HCT116 (cell line): ENCODE results near the gene ANKMY2.

ENCODE experiments used
- POLR2AphosphoS5 ChIP-seq: IDR thresholded peaks from 2 replicates; pipeline ENCODE4 v1.6.1; 2011; ENCODE audit warnings: mild to moderate bottlenecking, low read depth, low read length, moderate library complexity
- TF ChIP-seq, protein P1 (sequence below), 3 experiments: fragments of 200-600 bp in 1 of 3; sonication (generic) in 1 of 3; IDR thresholded peaks in 2 of 3; conservative IDR thresholded peaks in 1 of 3; 2 replicates each; pipeline ENCODE4 v1.5.1; 2012 to 2017; ENCODE audit warnings: low read depth in 2 of 3, low read length in 2 of 3, antibody characterized with exemption in 1 of 3, borderline replicate concordance in 1 of 3, control low read depth in 1 of 3, mild to moderate bottlenecking in 1 of 3, mixed read lengths in 1 of 3, mixed run types in 1 of 3, moderate library complexity in 1 of 3; ENCODE audit not compliant: insufficient read depth in 1 of 3
- TF ChIP-seq, protein P2 (sequence below): IDR thresholded peaks from 2 replicates; pipeline ENCODE4 v1.6.1; 2012; ENCODE audit warnings: low read depth
- TF ChIP-seq, protein P3 (sequence below): IDR thresholded peaks from 2 replicates; pipeline ENCODE4 v1.6.1; 2012

DNA sequence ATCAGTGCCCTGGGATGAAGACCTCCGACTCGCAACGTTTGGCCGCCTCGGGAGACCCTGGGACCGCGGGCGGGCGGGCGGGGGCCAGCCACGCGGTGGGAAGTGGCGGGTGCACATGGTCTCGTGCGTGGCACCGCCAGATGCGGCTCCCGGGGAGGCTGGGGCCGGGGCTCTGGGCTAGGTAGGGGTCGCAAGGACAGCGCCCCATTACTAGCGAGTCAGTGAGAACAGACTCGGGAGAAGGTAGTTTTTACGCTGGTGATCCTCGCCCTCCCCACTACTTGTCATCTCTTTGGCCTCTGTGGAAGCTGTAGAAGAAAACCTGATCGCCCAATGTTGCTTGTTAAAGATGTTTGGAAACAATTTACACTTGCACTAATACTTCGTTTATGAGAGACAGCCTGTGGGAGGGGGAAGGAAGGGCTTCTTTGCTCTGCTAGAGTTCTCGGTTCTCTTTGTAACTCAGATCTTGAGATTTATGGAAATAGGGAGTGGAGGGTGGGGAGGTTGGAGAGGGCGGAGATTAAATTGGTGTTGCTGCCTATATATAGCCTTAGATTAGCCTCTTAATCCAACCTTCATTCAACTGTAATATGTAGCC, 1.0 kb upstream of the ANKMY2 start:
- TF ChIP-seq, protein P1, sequence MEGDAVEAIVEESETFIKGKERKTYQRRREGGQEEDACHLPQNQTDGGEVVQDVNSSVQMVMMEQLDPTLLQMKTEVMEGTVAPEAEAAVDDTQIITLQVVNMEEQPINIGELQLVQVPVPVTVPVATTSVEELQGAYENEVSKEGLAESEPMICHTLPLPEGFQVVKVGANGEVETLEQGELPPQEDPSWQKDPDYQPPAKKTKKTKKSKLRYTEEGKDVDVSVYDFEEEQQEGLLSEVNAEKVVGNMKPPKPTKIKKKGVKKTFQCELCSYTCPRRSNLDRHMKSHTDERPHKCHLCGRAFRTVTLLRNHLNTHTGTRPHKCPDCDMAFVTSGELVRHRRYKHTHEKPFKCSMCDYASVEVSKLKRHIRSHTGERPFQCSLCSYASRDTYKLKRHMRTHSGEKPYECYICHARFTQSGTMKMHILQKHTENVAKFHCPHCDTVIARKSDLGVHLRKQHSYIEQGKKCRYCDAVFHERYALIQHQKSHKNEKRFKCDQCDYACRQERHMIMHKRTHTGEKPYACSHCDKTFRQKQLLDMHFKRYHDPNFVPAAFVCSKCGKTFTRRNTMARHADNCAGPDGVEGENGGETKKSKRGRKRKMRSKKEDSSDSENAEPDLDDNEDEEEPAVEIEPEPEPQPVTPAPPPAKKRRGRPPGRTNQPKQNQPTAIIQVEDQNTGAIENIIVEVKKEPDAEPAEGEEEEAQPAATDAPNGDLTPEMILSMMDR (IDR thresholded peaks at IDR 0.05 in 2 of 3, conservative IDR thresholded peaks at IDR 0.05 in 1 of 3; ENCODE audit: borderline replicate concordance in 1 of 3, insufficient read depth in 1 of 3, low read depth in 2 of 3, low read length in 2 of 3), result no peak
- TF ChIP-seq, protein P2, sequence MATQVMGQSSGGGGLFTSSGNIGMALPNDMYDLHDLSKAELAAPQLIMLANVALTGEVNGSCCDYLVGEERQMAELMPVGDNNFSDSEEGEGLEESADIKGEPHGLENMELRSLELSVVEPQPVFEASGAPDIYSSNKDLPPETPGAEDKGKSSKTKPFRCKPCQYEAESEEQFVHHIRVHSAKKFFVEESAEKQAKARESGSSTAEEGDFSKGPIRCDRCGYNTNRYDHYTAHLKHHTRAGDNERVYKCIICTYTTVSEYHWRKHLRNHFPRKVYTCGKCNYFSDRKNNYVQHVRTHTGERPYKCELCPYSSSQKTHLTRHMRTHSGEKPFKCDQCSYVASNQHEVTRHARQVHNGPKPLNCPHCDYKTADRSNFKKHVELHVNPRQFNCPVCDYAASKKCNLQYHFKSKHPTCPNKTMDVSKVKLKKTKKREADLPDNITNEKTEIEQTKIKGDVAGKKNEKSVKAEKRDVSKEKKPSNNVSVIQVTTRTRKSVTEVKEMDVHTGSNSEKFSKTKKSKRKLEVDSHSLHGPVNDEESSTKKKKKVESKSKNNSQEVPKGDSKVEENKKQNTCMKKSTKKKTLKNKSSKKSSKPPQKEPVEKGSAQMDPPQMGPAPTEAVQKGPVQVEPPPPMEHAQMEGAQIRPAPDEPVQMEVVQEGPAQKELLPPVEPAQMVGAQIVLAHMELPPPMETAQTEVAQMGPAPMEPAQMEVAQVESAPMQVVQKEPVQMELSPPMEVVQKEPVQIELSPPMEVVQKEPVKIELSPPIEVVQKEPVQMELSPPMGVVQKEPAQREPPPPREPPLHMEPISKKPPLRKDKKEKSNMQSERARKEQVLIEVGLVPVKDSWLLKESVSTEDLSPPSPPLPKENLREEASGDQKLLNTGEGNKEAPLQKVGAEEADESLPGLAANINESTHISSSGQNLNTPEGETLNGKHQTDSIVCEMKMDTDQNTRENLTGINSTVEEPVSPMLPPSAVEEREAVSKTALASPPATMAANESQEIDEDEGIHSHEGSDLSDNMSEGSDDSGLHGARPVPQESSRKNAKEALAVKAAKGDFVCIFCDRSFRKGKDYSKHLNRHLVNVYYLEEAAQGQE, result no peak
- TF ChIP-seq, protein P3, sequence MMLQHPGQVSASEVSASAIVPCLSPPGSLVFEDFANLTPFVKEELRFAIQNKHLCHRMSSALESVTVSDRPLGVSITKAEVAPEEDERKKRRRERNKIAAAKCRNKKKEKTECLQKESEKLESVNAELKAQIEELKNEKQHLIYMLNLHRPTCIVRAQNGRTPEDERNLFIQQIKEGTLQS, result no peak
- no peak for TF ChIP-seq POLR2AphosphoS5
